ENCODE data around the gene KIRREL2. TPM values are rescaled to one million over a fixed set of nuclear protein-coding genes. Genes with fewer than 3 reads are reported as not detected.
A peak's percentile ranks its signal among the peaks of the same experiment; 100 is the strongest.
"Not testable (repeated sequence)": the region's sequence is repeated elsewhere in the genome, so short reads cannot be mapped to it uniquely, and the experiment has no call there.

The KIRREL2 gene
- total and polyA plus RNA-seq, 11 donors = 0.77 TPM; not detected in 10

GRCh38 chr19:35889370-35890112 is 32.8 kb downstream of the KIRREL2 start:
- 91 to 96% (median 93%) methylated on average over 11 to 18 of the region's 18 CpGs for WGBS, 4 donors
- TF ChIP-seq CTCF (IDR thresholded peaks at IDR 0.05) = no peak
- TF ChIP-seq POLR2A (IDR thresholded peaks at IDR 0.05) = no peak
- H3K27me3 ChIP-seq = no peaks in the 10 kb centered on the region
- no peak overlapping the region for H3K27ac ChIP-seq
- no peak overlapping the region for H3K4me3 ChIP-seq
- H3K9me3 ChIP-seq = no peaks in the 10 kb centered on the region
- peak in 1 of 4 donors; percentile 7 for ATAC-seq
- H3K36me3 ChIP-seq = peaks cover 0 to 77% (median 55%) of the 10 kb centered on the region in 9 donors
- DNase-seq = no peak
- intact Hi-C loops (cut with DNase I) = loop anchor here in 1 of 10 donors (10.0 kb wide), 1 partner anchor 115 kb away; the partner anchor contains the start of gene ARHGAP33
- no peaks in the 10 kb centered on the region for H3K4me1 ChIP-seq

- 91 to 96% (median 95%) methylated on average over 13 of the region's 13 CpGs for WGBS, 4 donors
- intact Hi-C loops (cut with DNase I) = no loop called here
- ATAC-seq = no peak
These were observed 33.5 kb downstream of the KIRREL2 start for GRCh38 chr19:35890113-35890650.

DNA sequence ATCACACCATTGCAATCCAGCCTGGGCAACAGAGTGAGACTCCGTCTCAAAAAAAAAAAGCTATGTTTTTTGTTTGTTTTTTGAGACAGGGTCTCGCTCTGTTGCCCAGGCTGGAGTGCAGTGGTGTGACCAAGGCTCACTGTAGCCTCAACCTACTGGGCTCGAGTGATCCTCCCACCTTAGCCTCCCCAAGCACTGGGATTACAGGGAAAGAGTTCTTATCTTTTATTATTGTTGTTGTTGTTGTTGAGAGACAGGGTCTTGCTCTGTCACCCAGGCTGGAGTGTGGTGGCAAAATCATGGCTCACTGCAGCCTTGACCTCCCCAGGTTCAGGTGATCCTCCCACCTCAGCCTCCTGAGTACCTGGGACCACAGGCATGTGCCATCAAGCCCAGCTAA is 35.1 kb downstream of the KIRREL2 start:
- intact Hi-C loops (cut with DNase I); H3K27me3 ChIP-seq; H3K27ac ChIP-seq; H3K4me3 ChIP-seq; DNase-seq; H3K9me3 ChIP-seq; H3K4me1 ChIP-seq; ATAC-seq: not testable (repeated sequence)
- 95 to 98% (median 96%) methylated on average over 3 of the region's 3 CpGs for WGBS, 4 donors
- peaks cover 0 to 99% (median 76%) of the 10 kb centered on the region in 9 donors for H3K36me3 ChIP-seq

More at GRCh38 chr19:35890113-35890650, 33.5 kb downstream of the KIRREL2 start:
- Histone ChIP-seq H3K36me3 (peaks cover 0 to 84% (median 59%) of the 10 kb centered on the region in 9 donors), H3K27me3 (no peaks in the 10 kb centered on the region), H3K27ac (no peak overlapping the region), H3K4me1 (no peaks in the 10 kb centered on the region), H3K4me3 (no peak overlapping the region), H3K9me3 (no peaks in the 10 kb centered on the region)
- no peak for DNase-seq
- TF ChIP-seq CTCF (IDR thresholded peaks at IDR 0.05) = no peak

DNA sequence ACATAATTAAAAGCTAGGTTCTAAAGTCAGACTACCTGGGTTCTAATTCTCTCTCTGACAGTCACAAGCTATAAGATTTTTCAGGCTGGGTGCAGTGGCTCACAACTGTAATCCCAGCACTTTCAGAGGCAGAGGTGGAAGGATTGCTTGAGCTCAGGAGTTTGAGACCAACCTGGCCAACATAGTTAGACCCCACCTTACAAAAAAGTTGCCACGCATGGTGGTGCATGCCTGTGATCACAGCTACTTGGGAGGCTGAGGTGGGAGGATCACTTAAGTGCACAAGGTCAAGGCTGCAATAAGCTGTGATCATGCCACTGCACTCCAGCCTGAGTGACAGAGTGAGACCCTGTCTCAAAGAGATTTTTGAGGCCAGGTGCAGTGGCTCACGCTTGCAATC is 37.6 kb downstream of the KIRREL2 start:
- TF ChIP-seq CTCF (IDR thresholded peaks at IDR 0.05) (no peak), POLR2A (IDR thresholded peaks at IDR 0.05) (no peak)
- Histone ChIP-seq H3K27me3 (no peaks in the 10 kb centered on the region), H3K36me3 (peaks cover 0 to 89% (median 67%) of the 10 kb centered on the region in 9 donors), H3K4me1 (peaks cover 0 to 22% (median 9%) of the 10 kb centered on the region in 12 donors), H3K9me3 (no peaks in the 10 kb centered on the region), H3K4me3 (no peak overlapping the region), H3K27ac (no peak overlapping the region)
- intact Hi-C loops (cut with DNase I) = no loop called here
- 90 to 99% (median 96%) methylated on average over 2 of the region's 2 CpGs for WGBS, 4 donors
- DNase-seq (no peak), ATAC-seq (no peak)
